ENCODE results near the gene TCF3. TPM values are rescaled to one million over a fixed set of nuclear protein-coding genes. Genes with fewer than 3 reads are reported as not detected.
A peak's percentile ranks its signal among the peaks of the same experiment; 100 is the strongest.

TCF3 gene
- total RNA-seq (10 to 100 TPM; 20.1 to 26.7 (median 23.0) TPM), polyA plus RNA-seq (10 to 100 TPM; 24.6 to 33.8 (median 31.2) TPM)
- long read RNA-seq, donor 1, full-length matches to known transcripts = 2 of 21 reads
- long read RNA-seq, donor 1, partial matches to known transcripts = 7 of 21 reads
- long read RNA-seq, donor 1, other reads (novel, unspliced or antisense) = 12 of 21 reads
- long read RNA-seq, donor 2, partial matches to known transcripts = 12 of 23 reads
- long read RNA-seq, donor 2, other reads (novel, unspliced or antisense) = 11 of 23 reads

GRCh38 chr19:1652471-1653299 is at the start of gene TCF3:
TCF3 (minus strand) TSS chr19:1652615; CDS start chr19:1650248, 2,367 bp downstream.
- TF ChIP-seq CTCF (IDR thresholded peaks at IDR 0.05) = no peak
- Histone ChIP-seq H3K4me3 (peak within 1 kb of the TSS; percentile 90), H3K9me3 (no peaks in the 10 kb centered on the region), H3K27ac (peak within 1 kb of the TSS; percentile 100), H3K36me3 (ENCODE audit: insufficient read depth in 1 of 2, low read depth in 1 of 2) (peaks cover 0 to 13% of the 10 kb centered on the region in 2 donors), H3K4me1 (peaks cover 12% of the 10 kb centered on the region), H3K27me3 (ENCODE audit: insufficient read depth in 3 of 3, low read length in 2 of 3) (peaks cover 0 to 3% (median 3%) of the 10 kb centered on the region in 3 donors)
- intact Hi-C loops (cut with DNase I) = loop anchor here in 1 of 2 donors (2.0 kb wide), 1 partner anchor 46 kb away; no protein-coding TSS in a partner anchor
- 0% methylated on average over 50 to 107 of the region's 107 CpGs for WGBS, 3 donors
- DNase-seq = peak; percentile 99
- ATAC-seq = peak; percentile 98 to 99 (median 99)

DNA sequence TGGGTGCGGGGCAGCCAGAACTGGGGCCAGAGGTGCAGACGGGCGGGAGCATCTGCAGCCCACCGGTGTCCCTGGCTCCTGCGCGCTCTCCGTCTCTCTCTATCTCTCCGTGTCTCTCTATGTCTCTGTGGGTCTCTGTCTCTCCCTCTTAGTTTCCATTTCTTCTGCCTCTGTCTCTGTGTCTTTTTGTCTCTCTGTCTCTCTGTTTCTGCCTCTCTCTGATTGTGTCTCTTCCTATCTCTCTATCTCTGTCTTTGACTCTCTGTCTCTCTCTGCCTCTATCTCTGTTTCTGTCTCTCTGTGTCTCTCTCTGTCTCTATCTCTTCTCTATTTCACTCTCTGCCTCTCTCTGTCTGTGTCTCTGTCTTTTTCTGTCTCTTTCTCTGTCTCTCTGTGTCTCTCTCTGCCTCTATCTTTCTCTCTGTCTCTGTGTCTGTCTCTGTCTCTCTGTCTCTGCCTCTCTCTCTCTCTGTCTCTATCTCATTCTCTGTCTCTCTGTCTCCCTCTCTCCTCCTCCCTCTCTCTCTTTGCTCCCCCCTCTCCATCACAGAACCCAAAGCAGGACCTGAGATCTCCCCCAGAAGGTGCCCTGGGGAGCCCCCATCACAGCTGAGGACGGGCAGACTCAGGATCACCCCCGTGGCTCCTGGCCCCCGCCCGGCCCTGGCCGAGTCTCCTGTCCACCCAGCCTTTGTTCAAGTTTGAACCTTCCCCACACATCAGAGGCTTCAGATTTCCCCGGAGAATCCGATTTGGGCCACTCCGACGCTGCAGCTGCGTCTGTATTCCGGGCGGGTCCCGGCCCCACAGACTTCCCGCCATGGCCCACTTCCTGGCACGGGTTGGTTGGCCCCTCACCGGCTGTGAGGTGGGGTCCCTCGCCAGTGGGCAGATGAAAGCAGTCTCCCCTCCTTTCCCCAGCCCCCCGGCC is 48.6 kb upstream of the TCF3 start:
- ATAC-seq (no peak), DNase-seq (no peak)
- Histone ChIP-seq H3K27me3 (ENCODE audit: insufficient read depth in 3 of 3, low read length in 2 of 3) (peaks cover 0 to 61% (median 24%) of the 10 kb centered on the region in 3 donors), H3K4me1 (no peaks in the 10 kb centered on the region), H3K36me3 (ENCODE audit: insufficient read depth in 1 of 2, low read depth in 1 of 2) (no peaks in the 10 kb centered on the region), H3K9me3 (no peaks in the 10 kb centered on the region), H3K27ac (no peak overlapping the region), H3K4me3 (no peak overlapping the region)
- no peak for TF ChIP-seq CTCF (IDR thresholded peaks at IDR 0.05)
- intact Hi-C loops (cut with DNase I) = no loop called here
- WGBS, 3 donors = 11 to 18% (median 11%) methylated on average over 22 to 26 of the region's 26 CpGs

GRCh38 chr19:1699998-1700732 is 47.8 kb upstream of the TCF3 start:
- DNase-seq (no peak), ATAC-seq (no peak)
- Histone ChIP-seq H3K27ac (no peak overlapping the region), H3K27me3 (ENCODE audit: insufficient read depth in 3 of 3, low read length in 2 of 3) (peaks cover 0 to 59% (median 24%) of the 10 kb centered on the region in 3 donors), H3K9me3 (no peaks in the 10 kb centered on the region), H3K4me1 (no peaks in the 10 kb centered on the region), H3K36me3 (ENCODE audit: insufficient read depth in 1 of 2, low read depth in 1 of 2) (no peaks in the 10 kb centered on the region), H3K4me3 (no peak overlapping the region)
- no peak for TF ChIP-seq CTCF (IDR thresholded peaks at IDR 0.05)
- intact Hi-C loops (cut with DNase I) = no loop called here
- 36 to 38% (median 37%) methylated on average over 30 to 31 of the region's 31 CpGs for WGBS, 3 donors

DNA sequence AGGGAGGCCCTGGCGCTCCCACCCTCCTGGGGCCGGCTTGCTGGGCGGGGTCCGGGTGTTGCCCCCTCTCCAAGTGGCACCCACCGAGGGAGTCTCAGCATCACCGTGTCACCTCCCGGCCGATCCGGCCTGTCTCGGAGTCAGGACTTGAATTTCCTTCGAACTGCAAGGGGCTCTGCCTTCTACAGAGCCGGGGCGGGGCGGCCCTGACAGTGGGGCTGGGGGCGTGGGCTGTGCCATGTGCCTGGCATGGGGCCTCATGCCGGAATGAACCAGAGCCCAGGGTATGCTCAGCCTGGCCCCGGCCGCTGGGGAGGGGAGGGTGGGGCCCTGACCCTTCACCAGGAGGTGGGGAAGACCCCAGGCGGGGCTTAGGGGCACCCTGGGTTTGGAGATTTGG is 47.0 kb upstream of the TCF3 start:
- intact Hi-C loops (cut with DNase I) = no loop called here
- WGBS, 3 donors = 69 to 80% (median 74%) methylated on average over 18 to 19 of the region's 19 CpGs
- no peak overlapping the region for H3K4me3 ChIP-seq
- no peaks in the 10 kb centered on the region for H3K4me1 ChIP-seq
- no peak for DNase-seq
- peaks cover 0 to 56% (median 25%) of the 10 kb centered on the region in 3 donors for H3K27me3 ChIP-seq (ENCODE audit: insufficient read depth in 3 of 3, low read length in 2 of 3)
- TF ChIP-seq CTCF (IDR thresholded peaks at IDR 0.05) = no peak
- no peaks in the 10 kb centered on the region for H3K9me3 ChIP-seq
- no peaks in the 10 kb centered on the region for H3K36me3 ChIP-seq (ENCODE audit: insufficient read depth in 1 of 2, low read depth in 1 of 2)
- no peak overlapping the region for H3K27ac ChIP-seq
- no peak for ATAC-seq

Measured in psoas muscle (tissue), 8 donors.